ENCODE measurements around the gene PAPSS2. TPM values are rescaled to one million over a fixed set of nuclear protein-coding genes. Genes with fewer than 3 reads are reported as not detected.
"Not testable (repeated sequence)": the region's sequence is repeated elsewhere in the genome, so short reads cannot be mapped to it uniquely, and the experiment has no call there.

PAPSS2 gene
- total RNA-seq, 4 donors from 2014 or later, result 17.3 to 117 (median 88.4) TPM

DNA sequence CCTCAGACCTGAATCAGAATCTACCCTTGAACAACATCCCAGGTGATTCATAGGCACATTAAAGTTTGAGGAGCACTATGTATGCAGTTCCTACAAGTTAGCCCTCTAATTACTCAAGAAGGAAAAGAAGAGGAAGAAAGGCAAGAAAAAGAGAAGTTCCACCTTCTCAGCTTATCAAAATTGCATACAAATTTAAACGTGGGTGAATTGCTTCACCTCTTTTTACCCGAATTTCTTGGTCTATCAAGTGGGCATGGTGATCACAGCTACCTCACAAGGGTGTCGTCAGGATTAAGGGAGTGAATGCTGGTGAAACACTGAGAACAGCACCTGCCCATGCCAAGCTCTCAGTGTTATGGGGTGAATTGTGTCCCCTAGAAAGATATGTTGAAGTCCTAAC is 43.8 kb upstream of the PAPSS2 start:
- Histone ChIP-seq H3K36me3 (no peaks in the 10 kb centered on the region), H3K4me1 (peaks cover 0 to 25% (median 8%) of the 10 kb centered on the region in 4 donors), H3K27me3 (no peaks in the 10 kb centered on the region), H3K4me3 (no peak overlapping the region), H3K27ac (no peak overlapping the region), H3K9me3 (no peaks in the 10 kb centered on the region)
- in situ Hi-C loops (cut with MboI; ENCODE audit: low pct_ligation_motif_present in 1 of 4, low pct_unique_long_range_greater_than_20kb in 1 of 4, low sequenced_read_pairs in 3 of 4) (no loop called here), intact Hi-C loops (cut with DNase I; ENCODE audit: low total_unique reads) (no loop called here)
- 49 to 66% methylated on average over 3 of the region's 3 CpGs for WGBS, 2 donors (ENCODE audit: low coverage in 1 of 2)
- TF ChIP-seq POLR2AphosphoS5 (IDR thresholded peaks at IDR 0.05) (no peak), EP300 (IDR thresholded peaks at IDR 0.05; ENCODE audit: low read depth) (no peak), POLR2A (IDR thresholded peaks at IDR 0.05) (no peak)
- TF ChIP-seq, protein P1, sequence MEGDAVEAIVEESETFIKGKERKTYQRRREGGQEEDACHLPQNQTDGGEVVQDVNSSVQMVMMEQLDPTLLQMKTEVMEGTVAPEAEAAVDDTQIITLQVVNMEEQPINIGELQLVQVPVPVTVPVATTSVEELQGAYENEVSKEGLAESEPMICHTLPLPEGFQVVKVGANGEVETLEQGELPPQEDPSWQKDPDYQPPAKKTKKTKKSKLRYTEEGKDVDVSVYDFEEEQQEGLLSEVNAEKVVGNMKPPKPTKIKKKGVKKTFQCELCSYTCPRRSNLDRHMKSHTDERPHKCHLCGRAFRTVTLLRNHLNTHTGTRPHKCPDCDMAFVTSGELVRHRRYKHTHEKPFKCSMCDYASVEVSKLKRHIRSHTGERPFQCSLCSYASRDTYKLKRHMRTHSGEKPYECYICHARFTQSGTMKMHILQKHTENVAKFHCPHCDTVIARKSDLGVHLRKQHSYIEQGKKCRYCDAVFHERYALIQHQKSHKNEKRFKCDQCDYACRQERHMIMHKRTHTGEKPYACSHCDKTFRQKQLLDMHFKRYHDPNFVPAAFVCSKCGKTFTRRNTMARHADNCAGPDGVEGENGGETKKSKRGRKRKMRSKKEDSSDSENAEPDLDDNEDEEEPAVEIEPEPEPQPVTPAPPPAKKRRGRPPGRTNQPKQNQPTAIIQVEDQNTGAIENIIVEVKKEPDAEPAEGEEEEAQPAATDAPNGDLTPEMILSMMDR (IDR thresholded peaks at IDR 0.05), result no peak
- DNase-seq, result no peak

DNA sequence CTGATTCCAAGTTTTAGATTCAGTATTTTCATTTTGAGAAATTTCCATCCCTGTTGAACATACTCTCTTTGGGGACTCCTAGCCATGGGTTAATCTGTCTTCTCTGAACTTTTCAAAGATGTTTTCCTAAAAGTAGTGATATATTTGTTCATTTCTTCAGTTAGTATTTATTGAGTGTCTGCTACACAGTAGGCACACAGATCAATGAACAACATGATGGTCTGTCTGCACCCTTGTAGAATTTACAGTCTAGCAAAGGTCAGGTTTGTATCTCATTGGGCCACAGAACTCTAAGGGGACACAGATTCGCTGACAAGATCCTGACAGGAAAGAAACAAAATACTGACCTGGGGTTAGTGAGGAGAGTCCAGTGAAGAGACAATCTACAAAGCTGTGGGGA is 42.2 kb upstream of the PAPSS2 start:
- intact Hi-C loops (cut with DNase I; ENCODE audit: low total_unique reads) (no loop called here), in situ Hi-C loops (cut with MboI; ENCODE audit: low pct_ligation_motif_present in 1 of 4, low pct_unique_long_range_greater_than_20kb in 1 of 4, low sequenced_read_pairs in 3 of 4) (no loop called here)
- H3K4me1 ChIP-seq, result peaks cover 0 to 19% (median 8%) of the 10 kb centered on the region in 4 donors
- no peaks in the 10 kb centered on the region for H3K9me3 ChIP-seq
- no peaks in the 10 kb centered on the region for H3K36me3 ChIP-seq
- WGBS, 2 donors (ENCODE audit: low coverage in 1 of 2), result 83 to 96% methylated on average over 1 of the region's 1 CpG
- no peak overlapping the region for H3K27ac ChIP-seq
- H3K4me3 ChIP-seq, result no peak overlapping the region
- no peak for DNase-seq
- H3K27me3 ChIP-seq, result no peaks in the 10 kb centered on the region
- TF ChIP-seq POLR2AphosphoS5 (IDR thresholded peaks at IDR 0.05), result no peak
- no peak for TF ChIP-seq EP300 (IDR thresholded peaks at IDR 0.05; ENCODE audit: low read depth)
- TF ChIP-seq, protein P1 (IDR thresholded peaks at IDR 0.05), result no peak
- TF ChIP-seq POLR2A (IDR thresholded peaks at IDR 0.05), result no peak

DNA sequence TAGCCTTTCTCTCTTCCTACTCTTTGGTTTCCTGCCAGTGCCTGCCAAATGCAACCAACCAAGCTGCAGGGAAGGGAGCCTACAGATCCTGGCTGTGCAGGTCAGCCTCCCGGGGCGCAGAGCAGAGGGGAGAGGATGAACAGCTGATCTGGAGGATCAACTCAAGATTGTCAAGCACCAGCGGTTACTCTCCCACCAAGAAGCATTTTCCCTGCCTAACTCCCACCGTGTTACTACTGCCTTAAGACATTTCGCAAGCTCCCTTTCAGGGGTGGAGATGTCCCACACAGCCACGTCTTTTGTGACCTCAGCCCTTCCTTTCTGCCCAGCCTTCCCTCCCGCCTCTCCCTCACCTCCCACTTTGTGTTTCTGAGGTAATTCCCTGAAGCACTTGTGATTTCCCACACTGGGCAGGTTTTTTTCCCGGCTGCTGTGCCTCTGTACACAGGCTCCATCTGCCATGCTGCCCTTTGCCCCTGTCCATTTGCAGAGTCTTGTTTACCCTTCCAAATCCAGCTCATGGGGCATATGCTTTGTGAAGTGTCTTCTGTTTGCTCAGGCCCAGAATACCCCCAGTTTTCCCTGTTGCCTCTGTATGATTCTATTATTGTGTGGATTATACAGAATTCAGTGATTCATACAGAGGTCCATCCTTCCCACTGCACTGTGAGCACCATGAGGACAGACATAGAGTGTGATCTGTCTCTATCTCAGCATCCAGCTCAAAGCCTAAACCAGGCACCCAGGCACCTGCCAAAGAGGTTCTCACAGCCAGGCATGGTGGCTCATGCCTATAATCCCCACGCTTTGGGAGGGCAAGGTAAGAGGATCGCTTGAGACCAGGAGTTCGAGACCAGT is 40.9 kb upstream of the PAPSS2 start:
- peak overlapping the region in 2 of 4 donors; percentile 7 to 34 for H3K27ac ChIP-seq
- 17 to 56% methylated on average over 3 to 11 of the region's 11 CpGs for WGBS, 2 donors (ENCODE audit: low coverage in 1 of 2)
- peak; percentile 63 for DNase-seq
- H3K9me3 ChIP-seq, result no peaks in the 10 kb centered on the region
- in situ Hi-C loops (cut with MboI; ENCODE audit: low pct_ligation_motif_present in 1 of 4, low pct_unique_long_range_greater_than_20kb in 1 of 4, low sequenced_read_pairs in 3 of 4), result no loop called here
- H3K36me3 ChIP-seq, result no peaks in the 10 kb centered on the region
- TF ChIP-seq POLR2A (IDR thresholded peaks at IDR 0.05) (no peak), POLR2AphosphoS5 (IDR thresholded peaks at IDR 0.05) (peak in 2 of 3 donors; percentile 13 to 14)
- H3K27me3 ChIP-seq, result no peaks in the 10 kb centered on the region
- H3K4me1 ChIP-seq, result peaks cover 0 to 23% (median 8%) of the 10 kb centered on the region in 4 donors
- H3K4me3 ChIP-seq, result no peak overlapping the region
- intact Hi-C loops (cut with DNase I; ENCODE audit: low total_unique reads), result no loop called here

DNA sequence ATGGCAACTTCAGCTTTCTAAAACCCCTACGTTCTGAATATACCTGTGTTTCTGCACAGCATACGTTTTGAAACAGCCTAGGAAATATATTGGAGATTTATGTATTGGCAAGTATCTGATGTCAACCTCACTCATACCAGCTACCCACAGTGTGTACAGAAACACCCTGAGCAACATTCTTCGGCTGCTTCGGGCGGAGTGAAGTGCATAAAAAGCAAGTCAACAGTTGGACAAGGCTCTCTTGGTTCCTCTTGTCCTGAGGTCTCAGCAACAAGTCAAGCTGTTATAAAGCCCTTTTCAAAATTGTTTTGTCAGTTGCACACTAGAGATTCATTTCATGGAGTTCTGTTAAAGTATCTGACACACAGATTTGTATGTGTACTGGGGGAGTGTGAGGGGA is 40.0 kb upstream of the PAPSS2 start:
- in situ Hi-C loops (cut with MboI; ENCODE audit: low pct_ligation_motif_present in 1 of 4, low pct_unique_long_range_greater_than_20kb in 1 of 4, low sequenced_read_pairs in 3 of 4), result no loop called here
- DNase-seq, result no peak
- no peak overlapping the region for H3K27ac ChIP-seq

DNA sequence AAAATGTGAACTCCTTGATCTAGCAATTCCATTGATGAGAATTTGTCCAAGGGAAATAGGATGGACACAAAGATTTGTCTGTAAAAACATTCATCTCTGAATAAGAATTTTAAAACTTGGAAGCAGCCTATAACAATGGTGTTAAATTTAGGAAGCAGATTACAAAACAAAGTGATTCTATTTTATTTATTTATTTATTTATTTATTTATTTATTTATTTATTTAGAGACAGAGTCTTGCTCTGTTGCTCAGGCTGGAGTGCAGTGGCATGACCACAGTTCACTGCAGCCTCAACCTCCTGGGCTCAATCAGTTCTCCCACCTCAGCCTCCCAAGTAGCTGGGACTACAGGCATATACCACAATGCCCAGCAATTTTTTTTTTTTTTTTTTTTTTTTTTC is 38.2 kb upstream of the PAPSS2 start:
- H3K27ac ChIP-seq; H3K9me3 ChIP-seq; in situ Hi-C loops (cut with MboI; ENCODE audit: low pct_ligation_motif_present in 1 of 4, low pct_unique_long_range_greater_than_20kb in 1 of 4, low sequenced_read_pairs in 3 of 4); H3K4me3 ChIP-seq; H3K36me3 ChIP-seq; H3K27me3 ChIP-seq; intact Hi-C loops (cut with DNase I; ENCODE audit: low total_unique reads); DNase-seq: not testable (repeated sequence)
- peaks cover 0 to 23% (median 8%) of the 10 kb centered on the region in 4 donors for H3K4me1 ChIP-seq

More for the DNA sequence above, 40.0 kb upstream of the PAPSS2 start:
- 36 to 50% methylated on average over 5 of the region's 5 CpGs for WGBS, 2 donors (ENCODE audit: low coverage in 1 of 2)
- intact Hi-C loops (cut with DNase I; ENCODE audit: low total_unique reads), result no loop called here
- Histone ChIP-seq H3K4me3 (no peak overlapping the region), H3K27me3 (no peaks in the 10 kb centered on the region), H3K4me1 (peaks cover 0 to 23% (median 8%) of the 10 kb centered on the region in 4 donors), H3K36me3 (no peaks in the 10 kb centered on the region), H3K9me3 (no peaks in the 10 kb centered on the region)
- no peak for TF ChIP-seq POLR2A (IDR thresholded peaks at IDR 0.05)
- TF ChIP-seq, protein P1 (IDR thresholded peaks at IDR 0.05), result no peak
- no peak for TF ChIP-seq POLR2AphosphoS5 (IDR thresholded peaks at IDR 0.05)
- TF ChIP-seq EP300 (IDR thresholded peaks at IDR 0.05; ENCODE audit: low read depth), result no peak

Data from transverse colon (tissue), 4 donors.